ENCODE measurements around the gene COX4I1.
A peak's percentile ranks its signal among the peaks of the same experiment; 100 is the strongest.

COX4I1 gene

GRCh38 chr16:85778873-85779272 is 20.6 kb upstream of the COX4I1 start:
- Histone ChIP-seq H3K27ac (peak overlapping the region; percentile 38), H3K4me1 (ENCODE audit: control insufficient read depth in 1 of 2, insufficient read depth in 1 of 2, low read depth in 1 of 2, low read length in 1 of 2) (peaks cover 40 to 44% of the 10 kb centered on the region in 2 experiments), H3K4me3 (ENCODE audit: low read depth in 1 of 2, low read length in 1 of 2) (no peak overlapping the region), H3K36me3 (peaks cover 47% of the 10 kb centered on the region), H3K27me3 (no peaks in the 10 kb centered on the region), H3K9me3 (no peaks in the 10 kb centered on the region)
- TF ChIP-seq CTCF (IDR thresholded peaks at IDR 0.05): no peak

- peak overlapping the region; percentile 89 for H3K27ac ChIP-seq
- H3K36me3 ChIP-seq: peaks cover 43% of the 10 kb centered on the region
- H3K4me3 ChIP-seq (ENCODE audit: low read depth in 1 of 2, low read length in 1 of 2): no peak overlapping the region
- H3K4me1 ChIP-seq (ENCODE audit: control insufficient read depth in 1 of 2, insufficient read depth in 1 of 2, low read depth in 1 of 2, low read length in 1 of 2): peaks cover 40 to 44% of the 10 kb centered on the region in 2 experiments
- no peaks in the 10 kb centered on the region for H3K9me3 ChIP-seq
- no peak for TF ChIP-seq CTCF (IDR thresholded peaks at IDR 0.05)
- no peaks in the 10 kb centered on the region for H3K27me3 ChIP-seq
Observed at GRCh38 chr16:85780281-85780680, 19.2 kb upstream of the COX4I1 start.

DNA sequence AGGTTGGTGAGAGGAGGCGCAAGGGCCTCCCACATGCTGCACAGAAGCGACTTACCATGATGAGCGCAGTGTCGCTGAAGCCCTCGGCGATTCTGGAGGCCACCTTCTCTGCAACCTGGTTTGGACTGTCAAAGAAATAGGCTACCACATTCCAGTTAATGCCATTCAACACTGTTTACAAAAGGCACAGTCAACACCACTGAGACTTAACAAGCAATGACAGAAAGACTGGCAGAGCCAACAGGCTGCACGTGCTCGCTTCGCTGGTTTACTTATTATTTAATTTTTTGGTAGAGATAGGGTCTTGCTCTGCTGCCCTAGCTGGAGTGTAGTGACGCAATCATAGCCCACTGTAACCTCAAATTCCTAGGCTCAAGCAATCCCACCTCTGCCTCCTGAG is 18.3 kb upstream of the COX4I1 start:
- Histone ChIP-seq H3K27ac (peak overlapping the region; percentile 89), H3K27me3 (no peaks in the 10 kb centered on the region), H3K4me1 (ENCODE audit: control insufficient read depth in 1 of 2, insufficient read depth in 1 of 2, low read depth in 1 of 2, low read length in 1 of 2) (peaks cover 40 to 44% of the 10 kb centered on the region in 2 experiments), H3K36me3 (peaks cover 47% of the 10 kb centered on the region), H3K9me3 (no peaks in the 10 kb centered on the region), H3K4me3 (ENCODE audit: low read depth in 1 of 2, low read length in 1 of 2) (peak overlapping the region in 1 of 2 experiments; percentile 51)
- TF ChIP-seq CTCF (IDR thresholded peaks at IDR 0.05): no peak

DNA sequence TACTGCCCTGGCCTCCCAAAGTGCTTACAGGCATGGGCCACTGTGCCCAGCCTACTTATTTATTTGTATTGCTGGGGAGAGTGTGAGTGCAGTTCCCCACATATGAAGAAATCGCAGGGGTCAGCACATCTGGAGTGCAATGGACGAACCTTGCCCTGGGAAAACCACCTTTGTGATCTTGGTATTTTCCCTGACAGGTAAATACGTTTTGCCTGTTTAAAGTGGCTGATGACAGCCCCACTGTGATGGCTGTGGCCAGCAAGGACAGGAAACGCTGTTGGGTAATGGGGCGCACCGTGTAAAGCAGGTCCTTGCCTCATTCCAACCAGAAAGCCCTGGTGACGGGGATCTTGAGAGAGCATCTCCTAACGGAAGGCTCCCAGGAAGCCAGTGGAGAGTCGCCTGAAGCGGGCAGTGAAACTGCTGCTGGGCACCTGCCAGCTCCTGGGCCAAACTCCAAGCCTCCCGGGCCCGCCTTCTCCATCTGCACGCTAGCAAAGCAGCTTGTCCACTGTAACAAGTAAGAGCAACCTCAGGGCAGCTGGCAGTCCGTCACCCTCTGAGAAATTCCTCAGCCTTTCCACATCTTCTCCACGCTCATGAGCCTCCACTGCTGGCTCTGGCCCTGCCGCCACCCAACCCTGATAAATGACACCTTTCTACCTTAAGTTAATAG is 17.7 kb upstream of the COX4I1 start:
- Histone ChIP-seq H3K4me3 (ENCODE audit: low read depth in 1 of 2, low read length in 1 of 2) (peak overlapping the region; percentile 51 to 57), H3K27ac (peak overlapping the region; percentile 89), H3K27me3 (no peaks in the 10 kb centered on the region), H3K4me1 (ENCODE audit: control insufficient read depth in 1 of 2, insufficient read depth in 1 of 2, low read depth in 1 of 2, low read length in 1 of 2) (peaks cover 40 to 44% of the 10 kb centered on the region in 2 experiments), H3K9me3 (no peaks in the 10 kb centered on the region), H3K36me3 (peaks cover 50% of the 10 kb centered on the region)
- no peak for TF ChIP-seq CTCF (IDR thresholded peaks at IDR 0.05)

DNA sequence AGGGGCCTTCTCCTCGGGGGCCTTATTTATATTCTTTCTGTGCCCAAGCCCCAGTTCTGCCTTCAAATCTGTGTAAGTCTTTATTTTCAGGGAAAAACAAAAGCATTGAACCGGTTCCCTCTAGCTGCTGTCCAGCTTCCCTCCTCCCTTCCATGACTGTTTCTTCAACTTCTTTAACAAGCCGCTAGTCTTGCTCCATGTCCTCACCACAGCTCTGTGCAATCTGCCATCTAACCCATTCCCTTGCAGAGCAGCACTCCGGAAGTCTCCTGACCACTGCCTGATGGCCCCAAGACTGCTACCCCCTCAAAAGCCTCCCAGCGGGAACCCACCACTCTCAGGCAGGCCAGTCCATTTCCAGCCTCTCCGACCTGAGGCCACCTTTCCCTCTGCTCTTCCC is 17.0 kb upstream of the COX4I1 start:
- H3K4me1 ChIP-seq (ENCODE audit: control insufficient read depth in 1 of 2, insufficient read depth in 1 of 2, low read depth in 1 of 2, low read length in 1 of 2): peaks cover 40 to 44% of the 10 kb centered on the region in 2 experiments
- peak overlapping the region; percentile 89 for H3K27ac ChIP-seq
- no peaks in the 10 kb centered on the region for H3K27me3 ChIP-seq
- peaks cover 50% of the 10 kb centered on the region for H3K36me3 ChIP-seq
- H3K4me3 ChIP-seq (ENCODE audit: low read depth in 1 of 2, low read length in 1 of 2): peak overlapping the region; percentile 51 to 57
- H3K9me3 ChIP-seq: no peaks in the 10 kb centered on the region
- no peak for TF ChIP-seq CTCF (IDR thresholded peaks at IDR 0.05)

Data from neutrophil (primary cell).